Mucosa of descending colon (tissue), 3 donors: Measurements from ENCODE around the gene UBE2Z. TPM values are rescaled to one million over a fixed set of nuclear protein-coding genes. Genes with fewer than 3 reads are reported as not detected.

Source experiments
- ATAC-seq: fragments of 200-7000 bp; cut with Tn5 transposase; one replicate; pipeline ENCODE4 v1.9.1; 2020; ENCODE audit warnings: mild to moderate bottlenecking, moderate library complexity
- DNase-seq, 3 donors: peaks; one replicate each; pipeline ENCODE4 v3.0.0-alpha.2; 2020
- H3K36me3 ChIP-seq: fragments of 200-600 bp; one replicate; pipeline ENCODE4 v1.8.0; 2021; ENCODE audit warnings: low read depth, mild to moderate bottlenecking
- H3K4me1 ChIP-seq: fragments of 200-600 bp; one replicate; pipeline ENCODE4 v1.8.0; 2021; ENCODE audit warnings: low read depth, mild to moderate bottlenecking
- H3K4me3 ChIP-seq: fragments of 200-600 bp; one replicate; pipeline ENCODE4 v1.8.0; 2021; ENCODE audit warnings: mild to moderate bottlenecking
- H3K9me3 ChIP-seq: fragments of 200-600 bp; one replicate; pipeline ENCODE4 v1.8.0; 2021; ENCODE audit warnings: mild to moderate bottlenecking
- CTCF ChIP-seq: fragments of 200-600 bp; IDR thresholded peaks from one replicate; pipeline ENCODE4 v1.8.0; 2022; ENCODE audit warnings: antibody characterized with exemption, mild to moderate bottlenecking
- intact Hi-C, 2 donors: fragments of 100-400 bp; cut with DNase I in 1 of 2; cut with micrococcal nuclease in 1 of 2; formaldehyde crosslinking; loops; one replicate each; pipeline versions ENCODE4 v1.11.0 to v1.11.1; 2022; cut with DNase I, micrococcal nuclease
- total RNA-seq, 3 donors: library from RNA; stranded (reverse); fragmentation: NEBNext Ultra II Directional in 2 of 3; extraction: Animal tissue kit (Norgen Biotek cat#: 25700) in 2 of 3; gene quantifications; one replicate each; pipeline versions ENCODE4 v1.2.1 to v1.2.4, GENCODE V29; 2021 to 2023
- donor health status: DM: no; HTN: no; CAD: no; lungs with moderate emphysema.
- donor health status: DM: no; HTN: no; CAD: no.
- donor health status: DM: no; HTN: yes; CAD: no.

Gene UBE2Z
- total RNA-seq, 3 donors from 2014 or later, result 67.6 to 70.5 (median 68.1) TPM

GRCh38 chr17:48905987-48906515 is 2.2 kb upstream of the UBE2Z start:
- Histone ChIP-seq H3K4me3 (no peak overlapping the region), H3K4me1 (peaks cover 16% of the 10 kb centered on the region), H3K36me3 (no peaks in the 10 kb centered on the region), H3K9me3 (no peaks in the 10 kb centered on the region)
- no peak for TF ChIP-seq CTCF
- no peak for ATAC-seq
- no peak for DNase-seq
- intact Hi-C loops, result no loop called here

GRCh38 chr17:48907713-48908046 is 527 bp upstream of the UBE2Z start:
- Histone ChIP-seq H3K4me3 (no peak overlapping the region), H3K36me3 (no peaks in the 10 kb centered on the region), H3K9me3 (no peaks in the 10 kb centered on the region), H3K4me1 (peaks cover 16% of the 10 kb centered on the region)
- DNase-seq (no peak), ATAC-seq (peak; percentile 3)
- TF ChIP-seq CTCF, result no peak
- intact Hi-C loops, result no loop called here

- TF ChIP-seq CTCF, result no peak
- intact Hi-C loops, result no loop called here
- H3K4me1 ChIP-seq, result peaks cover 16% of the 10 kb centered on the region
- H3K4me3 ChIP-seq, result peak overlapping the region; percentile 94
- H3K9me3 ChIP-seq, result no peaks in the 10 kb centered on the region
- H3K36me3 ChIP-seq, result no peaks in the 10 kb centered on the region
- peak; percentile 59 for ATAC-seq
- peak; percentile 78 to 92 (median 81) for DNase-seq
These were observed 717 bp downstream of the UBE2Z start for GRCh38 chr17:48908853-48909394.

- H3K4me1 ChIP-seq, result peaks cover 16% of the 10 kb centered on the region
- no peaks in the 10 kb centered on the region for H3K9me3 ChIP-seq
- DNase-seq, result no peak
- no peak overlapping the region for H3K4me3 ChIP-seq
- intact Hi-C loops, result no loop called here
- no peak for ATAC-seq
- no peaks in the 10 kb centered on the region for H3K36me3 ChIP-seq
- TF ChIP-seq CTCF, result no peak
These were observed 1.6 kb downstream of the UBE2Z start for GRCh38 chr17:48909783-48910182.

- DNase-seq (no peak), ATAC-seq (no peak)
- Histone ChIP-seq H3K36me3 (no peaks in the 10 kb centered on the region), H3K9me3 (no peaks in the 10 kb centered on the region), H3K4me3 (no peak overlapping the region), H3K4me1 (peaks cover 19% of the 10 kb centered on the region)
- intact Hi-C loops, result no loop called here
- no peak for TF ChIP-seq CTCF
These were observed 2.2 kb downstream of the UBE2Z start for GRCh38 chr17:48910370-48910769.

- H3K9me3 ChIP-seq, result no peaks in the 10 kb centered on the region
- H3K4me3 ChIP-seq, result no peak overlapping the region
- no peak for TF ChIP-seq CTCF
- intact Hi-C loops, result no loop called here
- ATAC-seq (no peak), DNase-seq (no peak)
- no peaks in the 10 kb centered on the region for H3K36me3 ChIP-seq
- peaks cover 18% of the 10 kb centered on the region for H3K4me1 ChIP-seq
These were observed 4.3 kb downstream of the UBE2Z start for GRCh38 chr17:48912476-48912875.
